NCI-H345 treated with DMSO at 0.1 percent for 48 hours (cell line): ENCODE data around the gene BBX.

ENCODE experiments used
- DNase-seq: peaks from one replicate; lab custom pipeline; 2025; ENCODE audit not compliant: unreplicated experiment; lab: John Stamatoyannopoulos, UW

Gene BBX

DNA sequence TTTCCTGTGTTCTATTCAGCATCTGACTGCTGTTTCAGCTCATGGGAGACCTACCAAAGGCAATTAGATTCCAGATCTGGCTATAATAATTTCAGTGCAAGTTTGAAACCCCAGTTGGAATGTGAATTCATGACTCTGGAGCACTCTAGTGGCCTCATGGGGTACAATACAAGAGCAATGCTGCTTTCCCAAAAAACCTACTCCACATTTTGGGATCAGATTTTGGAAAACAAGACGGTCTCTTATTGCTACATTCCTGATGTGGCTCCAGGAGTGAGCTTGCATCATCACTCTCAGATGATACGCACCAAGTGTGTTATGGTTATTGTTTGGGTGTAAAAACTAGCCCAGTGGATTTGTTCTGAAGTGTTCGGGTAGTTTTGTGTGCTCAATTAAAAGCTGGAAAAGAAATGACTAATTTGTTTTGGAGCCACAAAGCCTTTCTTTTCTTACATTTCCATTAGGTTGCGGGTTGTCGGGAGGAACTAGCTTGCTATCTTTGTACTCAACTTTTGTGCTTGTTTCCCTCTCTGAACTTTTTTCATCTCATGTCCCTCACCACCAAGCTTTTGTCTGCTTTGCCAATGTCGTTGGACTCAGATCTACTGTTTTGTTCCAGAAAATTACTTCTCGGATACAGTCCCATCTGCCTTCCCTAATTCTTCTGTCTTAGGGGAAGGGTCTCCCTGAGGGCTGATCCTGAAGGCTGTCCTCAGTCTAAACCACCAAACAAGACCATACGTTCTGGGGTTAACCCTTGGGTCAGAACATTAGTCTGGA lies 272.1 kb downstream of the BBX start:
- no peak for DNase-seq

DNA sequence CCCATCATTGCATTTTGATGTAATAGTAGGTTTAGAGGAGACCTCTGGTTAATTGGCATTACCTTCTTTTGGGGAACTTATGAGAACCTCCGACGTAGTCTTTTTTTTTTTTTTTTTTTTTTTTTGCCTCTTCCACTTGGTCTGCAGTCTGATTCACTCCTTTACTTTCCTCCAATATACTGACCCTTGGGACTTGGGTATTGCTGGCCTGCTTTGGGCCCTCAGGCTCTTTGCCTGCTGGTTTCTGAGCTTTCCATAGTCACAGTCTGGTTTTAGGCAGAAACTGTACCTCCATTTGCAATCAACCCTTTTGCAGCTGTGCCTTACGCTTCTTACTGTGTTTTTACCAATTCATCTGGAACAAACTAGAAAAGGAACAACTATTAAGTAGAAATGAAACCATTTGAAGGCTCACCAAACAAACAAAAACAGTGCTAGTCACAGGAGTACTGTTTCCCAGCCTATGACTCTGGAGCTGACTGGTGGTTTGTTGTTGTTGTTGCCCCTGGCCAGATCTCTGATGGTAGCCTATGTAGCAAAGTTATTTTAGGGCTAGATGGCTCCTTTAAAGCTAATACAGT lies 272.8 kb downstream of the BBX start:
- DNase-seq, result no peak

DNA sequence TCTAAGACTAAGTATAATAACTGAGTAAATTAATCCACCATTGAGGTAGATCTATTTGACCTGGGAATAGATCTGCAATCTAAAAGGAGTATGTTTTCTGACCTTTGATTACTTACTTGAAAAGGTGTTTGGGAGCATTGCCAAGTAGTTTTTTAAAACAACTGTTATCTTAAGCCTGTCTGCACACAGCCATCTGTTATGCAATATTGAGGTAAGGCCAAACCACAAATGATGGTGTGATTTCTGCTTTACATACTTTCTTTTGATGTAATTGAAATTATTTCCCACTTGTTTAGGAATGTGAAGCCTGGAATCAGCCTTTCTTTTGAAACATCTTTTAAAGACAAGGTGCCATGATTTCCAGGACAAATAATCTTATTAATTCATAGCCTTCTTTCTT lies 274.0 kb downstream of the BBX start:
- no peak for DNase-seq

DNA sequence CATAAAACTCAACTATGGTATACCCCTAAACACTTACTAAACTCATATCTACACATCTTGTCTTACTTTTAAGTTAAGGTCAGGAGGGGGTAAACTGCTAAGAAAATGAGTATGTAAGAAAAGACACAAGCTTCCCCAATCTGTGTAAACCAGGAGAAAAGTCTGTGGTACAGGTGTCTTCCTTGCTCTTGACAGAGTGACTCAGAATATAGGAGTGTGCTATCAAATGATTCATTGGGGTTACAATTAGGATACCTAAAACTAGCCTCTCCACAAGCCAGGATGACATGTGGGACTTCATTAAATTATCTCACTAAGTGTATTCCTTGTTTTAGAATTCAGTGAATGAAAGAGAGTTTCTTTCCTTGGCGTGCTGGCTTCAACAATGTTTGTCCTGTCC lies 274.8 kb downstream of the BBX start:
- DNase-seq, result no peak

DNA sequence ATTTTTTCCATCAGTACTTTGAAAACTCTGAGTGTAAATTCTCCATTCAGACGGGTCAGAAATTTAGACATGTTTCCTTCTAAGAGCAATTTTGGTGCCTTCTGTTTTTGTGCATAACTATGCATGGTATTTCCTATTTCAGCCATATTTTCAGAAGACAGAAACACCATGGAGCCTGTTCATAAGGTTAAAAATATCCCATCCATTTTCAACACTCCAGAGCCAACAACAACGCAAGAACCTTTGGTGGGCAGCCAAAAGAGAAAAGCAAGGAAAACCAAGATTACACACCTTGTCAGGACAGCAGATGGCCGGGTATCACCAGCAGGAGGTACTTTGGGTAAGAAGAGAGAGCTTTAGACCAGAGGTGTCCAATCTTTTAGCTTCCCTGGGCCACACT lies 275.6 kb downstream of the BBX start:
- no peak for DNase-seq

DNA sequence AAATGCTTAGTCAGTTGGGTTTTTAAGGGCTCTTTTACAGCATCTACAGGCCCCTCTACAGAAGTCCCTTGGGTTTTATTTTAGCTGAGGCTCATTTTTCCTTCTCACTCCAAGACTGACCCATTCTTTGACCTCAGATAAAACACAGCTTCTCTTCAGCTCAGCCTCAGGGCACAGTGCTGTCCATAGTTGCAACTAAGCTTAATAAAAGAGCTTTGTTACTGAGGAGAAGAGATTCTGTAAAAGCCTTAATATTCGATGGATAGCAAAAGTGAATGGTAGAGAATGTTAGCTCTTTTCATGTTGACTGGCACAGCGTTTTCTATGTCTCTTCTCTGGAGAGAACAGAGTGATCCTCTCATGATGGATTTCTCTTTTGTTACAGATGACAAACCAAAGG lies 277.9 kb downstream of the BBX start:
- no peak for DNase-seq

DNA sequence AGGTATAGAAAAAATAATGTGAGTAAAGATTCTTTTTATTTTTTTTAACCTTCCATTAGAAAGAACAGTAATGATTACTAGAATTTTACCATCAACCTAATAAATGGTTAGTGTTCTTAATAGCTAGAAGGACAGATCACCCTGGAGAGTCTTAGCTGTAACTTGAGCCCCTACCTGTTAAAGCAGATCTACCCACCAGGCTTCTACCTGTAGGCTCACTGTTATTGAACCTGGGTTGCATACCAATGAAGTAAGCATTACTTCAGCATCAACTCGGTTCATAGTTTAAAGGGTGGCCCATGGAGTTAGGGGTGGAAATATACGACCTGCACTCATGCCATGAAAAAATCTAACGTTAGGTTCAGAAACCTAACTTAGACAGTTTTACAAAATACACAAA lies 280.4 kb downstream of the BBX start:
- no peak for DNase-seq

DNA sequence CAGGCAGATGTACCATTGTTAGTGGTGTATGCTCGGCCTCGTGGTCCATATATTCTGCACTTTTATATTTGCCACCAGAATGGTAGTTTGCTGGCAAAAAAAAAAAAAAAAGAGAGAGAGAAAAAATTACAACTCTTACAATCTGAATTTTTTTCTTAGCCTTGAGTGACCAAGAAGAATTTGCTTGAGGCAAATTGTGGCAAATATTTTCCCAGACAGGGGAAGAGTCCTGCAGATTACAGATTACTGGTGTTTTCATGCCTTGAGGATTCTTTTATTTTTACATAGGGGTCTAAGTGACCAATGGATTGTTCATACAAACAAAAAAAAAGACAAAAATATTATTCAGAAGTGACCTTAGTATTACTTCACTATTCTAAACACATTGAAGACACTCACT lies 283.3 kb downstream of the BBX start:
- no peak for DNase-seq

DNA sequence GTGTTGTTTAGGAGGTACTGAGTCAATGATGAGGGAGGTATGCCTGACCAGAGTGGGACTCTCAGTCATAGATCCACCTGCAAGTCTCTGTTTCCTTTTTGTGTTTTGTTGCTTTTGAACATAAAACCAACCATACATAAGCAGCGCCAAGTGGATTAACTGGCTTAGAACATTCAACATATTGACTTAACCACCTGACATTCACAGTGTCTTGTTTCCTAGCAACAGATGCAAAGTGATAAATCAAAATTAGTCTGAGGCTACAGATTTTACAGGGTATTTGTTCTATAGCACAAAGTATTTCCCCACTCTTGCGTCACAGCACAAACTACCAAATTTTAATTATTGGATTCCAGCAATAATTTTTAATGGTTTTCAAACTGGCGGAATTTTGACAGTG lies 283.8 kb downstream of the BBX start:
- no peak for DNase-seq

DNA sequence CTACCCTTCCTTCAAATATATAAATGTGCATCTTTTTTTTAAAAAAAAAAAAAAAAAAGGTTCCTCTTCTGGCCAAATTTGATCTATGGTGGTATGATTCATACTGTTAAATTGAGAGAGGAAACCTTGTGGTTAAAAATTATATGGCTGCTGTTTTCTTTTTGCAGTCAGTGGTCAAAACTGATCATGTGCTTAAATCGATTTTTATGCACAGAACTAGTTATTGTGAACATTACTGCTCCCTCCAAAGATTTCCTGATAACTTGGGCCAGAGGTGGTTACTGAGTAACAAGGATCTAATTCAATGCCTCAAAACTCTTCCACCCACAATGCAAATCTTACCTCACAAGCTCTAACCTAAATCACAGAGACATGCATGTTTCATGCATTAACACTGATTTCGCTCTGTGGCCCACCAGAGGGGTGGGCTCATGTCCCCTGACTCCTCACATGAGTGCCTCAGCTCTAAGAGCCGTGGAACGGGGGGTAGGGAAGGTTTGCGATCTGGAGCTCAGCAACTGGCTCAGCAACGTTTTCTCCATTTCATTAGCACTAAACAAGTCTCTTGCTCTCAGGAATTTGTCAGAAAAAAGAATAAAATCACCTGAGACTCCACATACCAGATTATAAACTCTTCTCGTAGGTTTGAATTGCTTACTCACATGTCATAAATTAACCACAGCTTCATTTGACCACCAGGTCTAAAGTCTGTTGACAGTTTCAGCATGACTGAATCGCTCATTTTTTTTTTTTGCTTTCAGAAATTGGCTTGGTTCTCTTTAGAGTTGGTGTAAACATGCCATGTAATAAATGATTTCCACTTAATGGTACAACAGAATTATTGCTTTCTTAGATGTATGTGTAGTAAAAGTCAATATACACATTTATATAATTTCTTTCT lies 287.7 kb downstream of the BBX start:
- DNase-seq, result no peak

DNA sequence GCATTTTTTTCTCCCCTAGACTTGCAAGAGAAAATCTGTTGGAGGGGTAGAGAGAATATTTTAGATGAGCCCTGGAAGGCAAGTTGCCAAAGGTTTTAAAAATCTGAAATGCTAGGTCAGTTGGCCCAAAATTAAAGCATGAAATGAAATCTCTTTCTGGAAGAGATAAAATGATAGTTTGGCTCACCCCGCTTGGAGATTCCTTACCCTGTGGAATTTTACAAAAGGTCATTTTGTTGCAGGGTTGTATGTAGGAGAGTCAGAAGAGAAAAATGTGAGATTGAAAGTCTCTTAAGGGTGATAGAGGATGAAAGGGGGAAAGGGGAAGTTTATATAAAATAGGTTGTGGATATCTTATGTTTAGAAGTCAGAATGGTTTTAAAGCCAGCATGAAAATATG lies 290.3 kb downstream of the BBX start:
- no peak for DNase-seq

DNA sequence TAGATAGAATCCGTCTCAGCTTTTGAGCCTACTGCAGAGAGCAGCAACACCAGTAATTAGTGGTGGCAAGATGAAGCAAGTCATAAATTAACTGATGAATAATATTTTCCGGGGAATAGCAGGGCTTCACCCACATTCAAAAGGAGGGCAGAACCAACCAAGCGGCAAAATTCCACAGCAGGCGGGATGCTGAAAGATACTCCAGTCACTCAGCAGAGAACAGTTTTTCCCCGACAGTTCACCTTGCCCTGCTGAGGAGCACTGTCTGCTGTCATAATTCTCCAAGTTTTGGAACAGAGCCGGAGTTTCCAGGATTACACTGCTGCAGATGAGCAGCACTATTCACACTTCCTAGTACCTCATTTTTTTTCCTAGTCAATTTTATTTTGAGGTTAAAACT lies 293.3 kb downstream of the BBX start:
- no peak for DNase-seq

DNA sequence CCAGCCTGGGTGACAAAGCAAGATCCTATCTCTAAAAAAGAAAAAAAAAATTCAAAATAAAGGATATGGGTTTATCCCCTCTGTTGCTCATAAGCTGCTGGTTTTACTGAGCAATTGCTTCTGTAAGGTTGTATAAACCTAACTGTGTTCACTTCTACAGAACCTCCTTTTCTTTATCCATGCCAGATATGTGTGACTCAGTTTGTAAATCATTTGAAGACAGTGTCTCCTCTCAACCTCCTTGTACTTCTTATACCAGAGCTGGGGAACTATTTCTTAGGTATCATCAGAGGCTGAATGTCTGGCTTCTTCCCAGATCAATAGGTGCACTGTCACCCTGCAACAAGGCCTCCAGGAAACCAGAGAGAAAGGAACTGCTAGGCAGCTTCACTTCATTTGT lies 294.3 kb downstream of the BBX start:
- no peak for DNase-seq

DNA sequence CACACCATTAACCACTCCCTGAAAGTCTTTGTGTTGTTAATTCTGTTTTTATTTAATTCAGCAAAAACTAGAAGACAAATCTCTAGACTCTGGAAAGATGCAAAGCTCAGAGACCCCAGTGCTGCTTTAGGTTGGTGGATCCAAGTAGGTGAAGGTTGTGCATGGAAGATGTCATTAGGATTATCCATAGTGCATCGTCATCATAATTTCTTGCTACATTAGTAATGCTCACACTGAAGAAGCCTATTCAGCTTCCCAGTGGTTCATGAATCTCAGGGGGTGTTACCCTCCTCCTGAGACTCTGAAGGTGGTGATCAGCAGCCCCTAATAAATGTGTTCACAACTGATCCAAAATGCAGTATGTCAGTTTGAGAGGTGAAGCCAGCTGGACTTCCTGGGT lies 295.3 kb downstream of the BBX start:
- DNase-seq, result no peak

DNA sequence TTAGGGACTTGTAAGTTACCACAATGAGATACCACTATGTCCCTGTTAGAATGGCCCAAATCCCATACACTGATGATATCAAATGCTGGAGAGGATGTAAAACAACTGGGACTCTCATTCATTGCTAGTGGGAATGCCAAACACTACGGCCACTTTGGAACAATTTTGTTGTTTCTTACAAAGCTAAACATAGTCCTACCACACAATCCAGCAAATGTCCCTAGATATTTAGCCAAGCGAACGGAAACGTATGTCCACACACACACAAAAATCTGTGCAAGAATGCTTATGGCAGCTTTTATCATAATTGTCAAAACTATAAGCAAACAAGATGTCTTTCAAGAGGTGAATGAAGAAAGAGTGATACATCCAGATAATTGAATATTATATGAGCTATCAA lies 296.9 kb downstream of the BBX start:
- no peak for DNase-seq

DNA sequence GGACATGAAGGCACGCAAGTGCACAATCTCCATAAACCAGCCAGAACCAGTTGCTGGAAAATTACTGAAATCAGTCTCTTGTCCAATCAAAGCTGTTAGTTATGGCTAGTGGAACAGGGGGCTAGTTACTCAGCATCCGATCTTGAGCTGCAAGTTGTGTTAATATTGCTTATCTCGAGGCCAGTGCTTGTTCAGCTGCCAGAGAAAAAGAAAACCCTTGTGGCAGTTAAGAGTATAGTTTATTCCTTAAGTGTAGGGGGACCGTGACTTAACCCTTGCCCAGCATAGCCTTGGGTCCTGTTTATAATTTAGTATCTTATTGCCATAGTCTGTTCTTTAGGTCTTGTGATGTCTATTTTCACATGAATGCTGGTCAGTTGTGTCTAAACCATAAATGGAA lies 299.5 kb downstream of the BBX start:
- no peak for DNase-seq

DNA sequence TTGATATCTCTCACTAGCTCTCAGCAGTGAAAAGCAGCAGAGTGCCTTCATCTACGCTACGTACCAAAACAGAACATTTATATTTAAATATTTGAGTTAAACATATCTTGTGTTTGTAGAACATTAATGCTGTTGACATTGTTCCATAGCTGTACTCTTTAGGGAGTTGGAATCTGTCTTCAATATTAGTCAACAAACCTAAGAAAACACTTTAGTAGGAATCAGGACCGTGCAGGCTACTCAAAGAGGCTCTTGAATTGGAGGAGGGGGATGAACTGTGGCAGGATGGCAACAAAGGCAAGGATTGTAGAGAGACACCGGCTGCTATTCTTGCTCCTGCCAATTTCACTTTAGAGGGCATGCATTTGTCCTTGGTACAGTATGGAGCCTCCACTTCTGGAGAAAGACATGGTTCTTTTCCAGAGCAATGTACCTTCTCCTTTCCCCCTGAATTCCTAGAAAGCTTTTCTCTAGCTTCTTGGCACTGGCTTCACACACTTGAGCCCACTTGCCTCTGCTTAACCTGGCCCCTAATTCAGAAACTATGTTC lies 302.1 kb downstream of the BBX start:
- no peak for DNase-seq

DNA sequence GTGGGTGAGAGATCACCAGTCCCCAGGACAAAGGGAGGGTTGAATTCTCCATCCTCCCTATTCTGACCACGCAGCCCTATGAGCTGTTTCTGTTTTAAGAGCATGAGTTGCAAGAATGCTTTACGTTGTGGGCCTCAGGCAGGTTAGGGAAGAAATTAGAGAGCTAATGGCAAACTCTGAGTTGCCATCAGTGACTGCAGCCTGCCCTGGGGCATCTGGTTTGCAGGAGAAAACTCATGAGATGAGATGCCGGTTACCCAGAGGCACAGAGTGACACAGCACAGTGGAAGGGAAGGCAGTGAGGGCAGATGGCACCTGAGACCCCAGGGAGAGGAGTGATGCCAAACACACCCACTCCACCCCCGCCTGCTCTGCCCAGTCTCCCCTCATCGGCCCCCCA lies 302.8 kb downstream of the BBX start:
- no peak for DNase-seq

DNA sequence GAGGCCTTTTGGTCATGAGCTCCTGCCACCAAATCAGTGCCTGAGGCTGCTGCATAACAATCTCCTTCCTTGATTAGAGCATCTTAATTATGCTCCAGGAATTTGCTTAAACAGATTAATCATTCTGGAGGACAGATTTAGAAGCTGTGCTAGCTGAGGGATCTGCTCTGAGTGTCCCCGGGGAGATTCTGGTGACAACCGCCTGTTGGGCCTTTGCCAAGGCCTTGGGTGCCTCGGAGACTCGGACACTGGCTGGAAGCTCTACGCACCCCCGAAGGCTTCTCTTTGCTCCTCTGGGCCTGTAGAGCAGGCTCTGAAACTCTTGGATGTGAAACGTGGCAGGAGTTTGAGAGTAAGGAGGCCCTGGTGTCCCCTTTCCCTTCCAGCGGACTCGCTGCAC lies 304.0 kb downstream of the BBX start:
- DNase-seq, result no peak

DNA sequence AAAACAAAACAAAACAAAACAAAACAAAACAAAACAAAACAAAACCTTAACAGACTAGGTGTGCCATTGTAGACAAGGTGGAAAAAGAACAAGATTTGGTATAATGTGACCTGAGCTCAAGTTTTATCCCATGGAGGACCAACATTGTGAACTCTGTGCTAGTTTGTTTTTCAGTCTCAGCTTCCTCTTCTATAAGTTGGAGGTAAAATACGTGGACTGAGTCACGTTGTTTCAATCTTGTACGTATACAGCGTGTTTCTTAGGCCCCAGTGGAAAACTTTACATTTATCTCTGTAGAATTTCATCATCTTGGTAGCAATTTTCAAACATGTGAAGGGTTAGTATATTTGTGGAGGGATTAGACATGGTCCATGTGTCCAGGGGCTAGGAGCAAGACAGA lies 306.4 kb downstream of the BBX start:
- no peak for DNase-seq

DNA sequence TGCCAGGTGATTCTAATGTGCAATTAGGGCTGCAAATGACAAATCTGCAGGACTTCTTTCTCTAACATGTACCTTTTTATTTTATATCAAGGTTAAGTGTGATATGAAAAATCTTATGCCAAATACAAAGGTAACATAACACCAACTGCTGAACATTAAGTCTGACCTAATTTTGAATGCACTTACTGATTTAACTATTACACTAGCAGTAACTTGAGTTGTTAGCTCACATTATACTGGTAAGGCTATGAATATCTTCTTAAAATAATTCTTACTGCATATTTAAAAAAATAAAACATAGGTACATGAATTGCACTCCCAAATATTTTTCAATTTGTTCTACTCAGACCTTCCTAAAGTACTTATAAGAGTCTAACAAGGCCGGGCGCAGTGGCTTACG lies 308.8 kb downstream of the BBX start:
- DNase-seq, result no peak

DNA sequence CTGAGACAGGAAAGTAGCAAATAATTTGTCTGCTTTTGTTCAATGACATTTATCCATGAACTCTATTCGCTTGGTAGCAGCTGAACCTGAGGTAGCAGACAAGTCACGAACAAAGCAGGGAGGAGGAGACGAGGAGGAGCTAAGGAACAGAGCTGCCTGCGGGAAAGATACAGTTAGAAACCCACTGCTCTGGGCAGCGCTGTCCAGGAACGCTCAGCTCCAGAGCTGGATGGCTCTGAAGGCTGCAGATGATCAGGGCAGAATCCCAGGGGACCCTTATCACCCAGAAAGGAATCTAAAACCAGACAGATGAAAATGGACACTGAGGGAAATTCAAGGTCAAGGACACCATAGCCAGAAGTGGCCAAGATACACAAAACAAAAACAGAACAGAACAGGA lies 310.3 kb downstream of the BBX start:
- no peak for DNase-seq
